Measurements from ENCODE around the gene HRH2. TPM values are rescaled to one million over a fixed set of nuclear protein-coding genes. Genes with fewer than 3 reads are reported as not detected.

HRH2 gene
- total and polyA plus RNA-seq, 7 donors = 0.17 to 7.0 (median 0.51) TPM

DNA sequence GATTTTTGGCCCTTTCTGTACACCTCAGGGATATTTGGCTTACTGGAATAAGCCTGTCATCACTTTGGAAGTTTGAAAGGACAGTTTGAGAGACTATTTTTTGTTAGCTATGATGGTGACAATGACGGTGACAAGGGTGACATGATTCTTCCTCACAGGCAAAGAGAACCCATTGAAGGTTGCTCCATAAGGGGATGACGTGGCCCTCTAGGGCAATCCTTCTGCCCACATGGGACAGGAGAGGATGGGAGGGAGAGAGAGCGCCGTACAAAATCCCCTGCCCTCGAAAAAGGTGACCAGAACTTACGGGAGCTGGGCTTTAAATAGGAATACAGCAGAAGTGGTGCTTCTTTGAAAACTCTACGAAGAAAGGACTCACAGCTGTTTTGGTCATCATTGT is 22.6 kb downstream of the HRH2 start:
- DNase-seq (peak in 1 of 2 donors; percentile 7), ATAC-seq (peak in 3 of 4 donors; percentile 60 to 72 (median 70))
- 48 to 52% (median 51%) methylated on average over 7 of the region's 7 CpGs for WGBS, 3 donors
- H3K27me3 ChIP-seq (ENCODE audit: insufficient read depth in 3 of 3, low read length in 2 of 3) = peaks cover 0 to 11% (median 4%) of the 10 kb centered on the region in 3 donors
- no peak overlapping the region for H3K27ac ChIP-seq
- peaks cover 24% of the 10 kb centered on the region for H3K4me1 ChIP-seq
- TF ChIP-seq, protein P1, sequence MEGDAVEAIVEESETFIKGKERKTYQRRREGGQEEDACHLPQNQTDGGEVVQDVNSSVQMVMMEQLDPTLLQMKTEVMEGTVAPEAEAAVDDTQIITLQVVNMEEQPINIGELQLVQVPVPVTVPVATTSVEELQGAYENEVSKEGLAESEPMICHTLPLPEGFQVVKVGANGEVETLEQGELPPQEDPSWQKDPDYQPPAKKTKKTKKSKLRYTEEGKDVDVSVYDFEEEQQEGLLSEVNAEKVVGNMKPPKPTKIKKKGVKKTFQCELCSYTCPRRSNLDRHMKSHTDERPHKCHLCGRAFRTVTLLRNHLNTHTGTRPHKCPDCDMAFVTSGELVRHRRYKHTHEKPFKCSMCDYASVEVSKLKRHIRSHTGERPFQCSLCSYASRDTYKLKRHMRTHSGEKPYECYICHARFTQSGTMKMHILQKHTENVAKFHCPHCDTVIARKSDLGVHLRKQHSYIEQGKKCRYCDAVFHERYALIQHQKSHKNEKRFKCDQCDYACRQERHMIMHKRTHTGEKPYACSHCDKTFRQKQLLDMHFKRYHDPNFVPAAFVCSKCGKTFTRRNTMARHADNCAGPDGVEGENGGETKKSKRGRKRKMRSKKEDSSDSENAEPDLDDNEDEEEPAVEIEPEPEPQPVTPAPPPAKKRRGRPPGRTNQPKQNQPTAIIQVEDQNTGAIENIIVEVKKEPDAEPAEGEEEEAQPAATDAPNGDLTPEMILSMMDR (IDR thresholded peaks at IDR 0.05) = no peak
- no peaks in the 10 kb centered on the region for H3K9me3 ChIP-seq
- intact Hi-C loops (cut with DNase I) = no loop called here
- no peak overlapping the region for H3K4me3 ChIP-seq
- no peaks in the 10 kb centered on the region for H3K36me3 ChIP-seq (ENCODE audit: insufficient read depth in 1 of 2, low read depth in 1 of 2)

DNA sequence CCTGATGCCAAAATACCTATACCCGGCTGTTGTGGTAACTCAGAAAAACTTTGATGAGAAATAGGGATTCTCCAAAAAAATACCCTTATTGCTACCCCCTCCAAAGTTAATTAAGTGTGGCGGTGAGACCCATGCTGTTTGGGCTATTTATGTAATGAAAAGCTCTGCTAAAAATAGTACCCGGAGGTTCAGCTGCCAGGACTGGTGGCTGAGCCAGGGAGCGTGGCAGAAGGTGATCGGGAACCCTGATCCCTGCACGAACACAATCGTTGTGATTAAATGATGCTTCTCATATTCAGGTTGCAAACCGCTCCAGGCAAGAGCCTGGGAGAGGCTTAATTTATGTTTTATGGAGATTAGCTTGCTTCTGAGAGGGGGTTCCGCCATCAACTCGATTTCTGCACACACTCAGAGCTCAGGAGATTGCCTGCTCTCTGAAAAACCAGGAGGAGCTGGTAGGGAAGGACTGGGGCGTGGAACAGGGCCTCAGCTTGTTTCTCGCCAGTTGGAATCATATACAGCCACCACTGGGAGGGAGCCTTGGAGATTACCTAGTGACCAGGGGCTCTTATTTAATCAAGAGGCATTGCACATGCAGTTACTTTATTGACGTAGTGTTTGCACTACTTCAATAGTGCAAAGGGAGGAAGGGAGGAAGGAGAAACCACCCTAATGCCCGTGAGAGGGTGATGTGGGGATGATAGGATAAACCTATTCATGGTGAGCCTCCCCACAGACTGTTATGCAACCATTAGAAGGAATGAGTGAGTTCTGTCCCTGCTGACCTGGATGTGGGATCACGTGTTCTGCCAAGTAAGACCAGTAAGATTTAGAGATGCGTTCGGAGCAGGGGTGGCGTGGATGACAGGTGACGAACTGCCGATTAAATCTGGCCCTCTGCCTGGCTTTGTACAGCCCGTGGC is 23.4 kb downstream of the HRH2 start:
- Histone ChIP-seq H3K4me3 (peak overlapping the region; percentile 30), H3K9me3 (no peaks in the 10 kb centered on the region), H3K36me3 (ENCODE audit: insufficient read depth in 1 of 2, low read depth in 1 of 2) (no peaks in the 10 kb centered on the region), H3K27ac (no peak overlapping the region), H3K4me1 (peaks cover 24% of the 10 kb centered on the region), H3K27me3 (ENCODE audit: insufficient read depth in 3 of 3, low read length in 2 of 3) (peaks cover 0 to 11% (median 4%) of the 10 kb centered on the region in 3 donors)
- TF ChIP-seq, protein P1 (IDR thresholded peaks at IDR 0.05) = no peak
- DNase-seq = peak in 1 of 2 donors; percentile 27
- peak; percentile 71 to 84 (median 77) for ATAC-seq
- 23 to 32% (median 26%) methylated on average over 21 of the region's 21 CpGs for WGBS, 3 donors
- intact Hi-C loops (cut with DNase I) = no loop called here

DNA sequence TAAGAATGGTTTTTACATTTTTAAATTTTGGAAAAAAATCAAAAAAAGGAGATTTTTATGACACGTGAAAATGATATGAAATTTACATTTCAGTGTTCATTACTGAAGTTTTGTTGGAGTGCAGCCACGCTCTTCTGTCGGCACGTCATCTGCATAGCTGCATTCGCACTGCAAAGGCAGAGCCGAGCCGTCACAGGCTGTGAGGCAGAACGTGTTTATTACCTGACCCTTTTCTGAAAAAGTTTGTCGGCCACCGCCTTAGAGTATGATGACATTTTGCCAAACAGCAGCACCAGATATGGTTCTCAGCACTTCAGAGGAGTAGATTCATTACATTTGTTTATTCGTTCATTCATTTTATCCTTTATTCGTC is 24.1 kb downstream of the HRH2 start:
- H3K4me1 ChIP-seq = peaks cover 24% of the 10 kb centered on the region
- ATAC-seq = peak in 3 of 4 donors; percentile 38 to 45 (median 38)
- peak in 1 of 2 donors; percentile 46 for DNase-seq
- no peak overlapping the region for H3K27ac ChIP-seq
- H3K9me3 ChIP-seq = no peaks in the 10 kb centered on the region
- TF ChIP-seq, protein P1 (IDR thresholded peaks at IDR 0.05) = no peak
- intact Hi-C loops (cut with DNase I) = no loop called here
- peaks cover 0 to 11% (median 9%) of the 10 kb centered on the region in 3 donors for H3K27me3 ChIP-seq (ENCODE audit: insufficient read depth in 3 of 3, low read length in 2 of 3)
- WGBS, 3 donors = 40 to 52% (median 41%) methylated on average over 12 of the region's 12 CpGs
- peak overlapping the region; percentile 30 for H3K4me3 ChIP-seq
- no peaks in the 10 kb centered on the region for H3K36me3 ChIP-seq (ENCODE audit: insufficient read depth in 1 of 2, low read depth in 1 of 2)

DNA sequence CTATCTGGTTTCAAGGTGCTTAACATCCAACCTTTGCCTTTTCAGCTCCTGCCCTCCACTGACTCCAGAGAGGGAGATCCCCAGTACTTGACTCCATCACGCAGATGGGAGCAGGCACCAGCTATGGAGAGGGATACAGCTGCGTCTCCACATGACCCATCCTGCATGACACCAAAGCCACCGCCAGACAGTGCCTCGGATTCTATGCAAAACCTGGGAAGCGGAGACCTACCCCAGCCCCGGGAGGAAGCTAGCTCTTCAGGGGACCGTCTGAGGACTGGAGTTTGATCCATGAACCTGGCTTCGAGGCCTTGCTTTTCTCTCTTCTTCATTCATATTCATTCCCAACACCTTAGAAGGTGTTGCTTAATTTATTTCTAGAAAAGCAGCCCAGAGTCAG is 24.8 kb downstream of the HRH2 start:
- TF ChIP-seq, protein P1 (IDR thresholded peaks at IDR 0.05) = no peak
- ATAC-seq = no peak
- Histone ChIP-seq H3K27ac (no peak overlapping the region), H3K27me3 (ENCODE audit: insufficient read depth in 3 of 3, low read length in 2 of 3) (peaks cover 0 to 9% (median 8%) of the 10 kb centered on the region in 3 donors), H3K36me3 (ENCODE audit: insufficient read depth in 1 of 2, low read depth in 1 of 2) (no peaks in the 10 kb centered on the region), H3K9me3 (no peaks in the 10 kb centered on the region), H3K4me1 (peaks cover 24% of the 10 kb centered on the region), H3K4me3 (no peak overlapping the region)
- intact Hi-C loops (cut with DNase I) = no loop called here
- peak in 1 of 2 donors; percentile 30 for DNase-seq
- WGBS, 3 donors = 87 to 92% (median 91%) methylated on average over 8 of the region's 8 CpGs

All from psoas muscle (tissue), 8 donors.